Large intestine (tissue), 3 donors: ENCODE data around the gene SOX10. TPM values are rescaled to one million over a fixed set of nuclear protein-coding genes. Genes with fewer than 3 reads are reported as not detected.

Experiments
- DNase-seq, 2 donors: peaks; one replicate each; pipeline versions ENCODE4 v3.0.0 to v3.0.0-alpha.2; 2013
- H3K27ac ChIP-seq: one replicate; pipeline ENCODE4 v1.5.1; 2013; ENCODE audit warnings: low read length
- H3K27me3 ChIP-seq: 2 replicates; pipeline ENCODE4 v1.6.1; 2013; ENCODE audit warnings: low read length; ENCODE audit not compliant: control insufficient read depth, insufficient read depth
- H3K36me3 ChIP-seq: 2 replicates; pipeline ENCODE4 v1.6.1; 2013; ENCODE audit warnings: low read length; ENCODE audit not compliant: control insufficient read depth, insufficient read depth
- H3K4me1 ChIP-seq: one replicate; pipeline ENCODE4 v1.6.1; 2013; ENCODE audit warnings: low read length; ENCODE audit not compliant: control insufficient read depth, insufficient read depth
- H3K4me3 ChIP-seq: one replicate; pipeline ENCODE4 v1.5.1; 2013; ENCODE audit warnings: low read length
- H3K9me3 ChIP-seq: one replicate; pipeline ENCODE4 v1.6.1; 2013; ENCODE audit warnings: mild to moderate bottlenecking, low read depth, low read length, moderate library complexity; ENCODE audit not compliant: control insufficient read depth
- WGBS: methylation state at CpG from one replicate; pipeline ENCODE4 v1.1.5; 2013; ENCODE audit warnings: low lambda C conversion rate; ENCODE audit not compliant: insufficient coverage; 5-methylcytosine and 5-hydroxymethylcytosine counted together
- polyA plus RNA-seq: library from polyadenylated mRNA; unstranded; fragments of 120-200 nt; gene quantifications from one replicate; pipeline ENCODE4 v1.2.1, GENCODE V29; 2013

The SOX10 gene
- polyA plus RNA-seq, 1 donor = 8.8 TPM

- Histone ChIP-seq H3K4me3 (no peak overlapping the region), H3K27me3 (no peaks in the 10 kb centered on the region), H3K27ac (no peak overlapping the region), H3K9me3 (no peaks in the 10 kb centered on the region), H3K4me1 (no peaks in the 10 kb centered on the region), H3K36me3 (no peaks in the 10 kb centered on the region)
- DNase-seq = no peak
- WGBS = no CpG with 5 or more reads among the region's 8 CpGs
Observed at GRCh38 chr22:37996515-37997246, 12.3 kb upstream of the SOX10 start.

- WGBS = no CpG with 5 or more reads among the region's 4 CpGs
- Histone ChIP-seq H3K4me3 (no peak overlapping the region), H3K27me3 (no peaks in the 10 kb centered on the region), H3K36me3 (no peaks in the 10 kb centered on the region), H3K9me3 (no peaks in the 10 kb centered on the region), H3K4me1 (no peaks in the 10 kb centered on the region), H3K27ac (no peak overlapping the region)
- no peak for DNase-seq
Observed at GRCh38 chr22:37996079-37996478, 11.7 kb upstream of the SOX10 start.

GRCh38 chr22:37995460-37995859 is 11.1 kb upstream of the SOX10 start:
- no peaks in the 10 kb centered on the region for H3K27me3 ChIP-seq
- no peaks in the 10 kb centered on the region for H3K36me3 ChIP-seq
- H3K27ac ChIP-seq = no peak overlapping the region
- H3K9me3 ChIP-seq = no peaks in the 10 kb centered on the region
- H3K4me3 ChIP-seq = no peak overlapping the region
- DNase-seq = no peak
- H3K4me1 ChIP-seq = no peaks in the 10 kb centered on the region
- WGBS = 100% methylated on average over 1 of the region's 4 CpGs

DNA sequence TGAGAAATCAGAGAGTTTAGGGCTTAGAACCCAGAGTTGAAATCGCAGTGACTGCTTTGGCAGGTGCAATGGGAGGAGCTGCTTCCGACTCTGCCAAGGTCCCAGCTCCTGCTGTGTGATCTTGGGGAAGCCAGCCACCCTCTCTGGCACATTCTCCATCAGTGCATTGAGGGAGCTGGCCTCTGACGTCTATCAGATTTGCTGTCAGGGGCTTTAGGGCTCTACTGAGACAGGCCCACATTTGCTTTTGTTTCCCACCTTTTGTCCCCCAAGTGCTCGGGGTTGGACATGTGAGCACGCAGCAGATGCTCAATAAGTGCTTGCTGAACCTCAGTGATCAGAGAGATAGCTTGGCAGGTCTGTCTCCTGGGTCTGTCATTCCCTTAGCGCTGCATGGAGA is 10.6 kb upstream of the SOX10 start:
- no peaks in the 10 kb centered on the region for H3K4me1 ChIP-seq
- no CpG with 5 or more reads among the region's 6 CpGs for WGBS
- DNase-seq = no peak
- no peak overlapping the region for H3K27ac ChIP-seq
- no peak overlapping the region for H3K4me3 ChIP-seq
- H3K9me3 ChIP-seq = no peaks in the 10 kb centered on the region
- no peaks in the 10 kb centered on the region for H3K36me3 ChIP-seq
- no peaks in the 10 kb centered on the region for H3K27me3 ChIP-seq

GRCh38 chr22:37994049-37994448 is 9.7 kb upstream of the SOX10 start:
- no peaks in the 10 kb centered on the region for H3K36me3 ChIP-seq
- no peak overlapping the region for H3K4me3 ChIP-seq
- no peak overlapping the region for H3K27ac ChIP-seq
- H3K27me3 ChIP-seq = no peaks in the 10 kb centered on the region
- no peak for DNase-seq
- H3K4me1 ChIP-seq = no peaks in the 10 kb centered on the region
- no peaks in the 10 kb centered on the region for H3K9me3 ChIP-seq
- WGBS = no CpG with 5 or more reads among the region's 6 CpGs

DNA sequence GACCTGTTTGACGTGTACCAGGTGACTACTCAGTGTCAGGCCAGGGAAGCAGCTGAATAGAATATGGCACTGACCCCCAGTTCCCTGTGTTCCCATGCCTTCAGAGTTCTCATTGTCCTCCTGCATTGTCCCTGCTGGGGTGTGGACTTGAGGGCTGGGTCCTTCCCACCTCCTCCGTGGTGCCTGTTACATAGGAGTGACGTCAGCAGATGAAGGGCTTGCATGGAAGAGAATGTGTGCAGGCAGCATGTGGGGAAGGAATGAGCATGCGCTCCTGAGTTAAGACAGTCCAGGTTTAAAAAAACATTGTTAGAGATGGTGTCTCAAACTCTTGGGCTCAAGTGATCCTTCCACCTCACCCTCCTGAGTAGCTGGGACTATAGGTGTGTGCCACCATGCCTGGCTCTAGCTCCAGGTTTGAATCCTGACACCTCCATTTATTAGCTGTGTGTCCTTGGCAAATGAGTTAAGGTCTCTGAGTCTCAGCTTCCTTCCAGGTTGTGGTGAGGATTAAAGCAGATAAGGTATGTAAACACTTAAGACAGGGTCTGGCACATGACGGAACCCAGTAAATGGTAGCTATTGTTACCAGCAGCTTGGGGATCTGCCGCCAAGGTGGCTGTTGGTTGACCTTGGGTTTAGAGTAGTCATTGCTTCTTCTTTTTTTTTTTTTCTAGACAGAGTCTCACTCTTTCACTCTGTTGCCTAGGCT is 7.5 kb upstream of the SOX10 start:
- DNase-seq = no peak
- Histone ChIP-seq H3K27me3 (no peaks in the 10 kb centered on the region), H3K36me3 (no peaks in the 10 kb centered on the region), H3K27ac (no peak overlapping the region), H3K4me3 (no peak overlapping the region), H3K4me1 (no peaks in the 10 kb centered on the region), H3K9me3 (no peaks in the 10 kb centered on the region)
- WGBS = no CpG with 5 or more reads among the region's 6 CpGs

DNA sequence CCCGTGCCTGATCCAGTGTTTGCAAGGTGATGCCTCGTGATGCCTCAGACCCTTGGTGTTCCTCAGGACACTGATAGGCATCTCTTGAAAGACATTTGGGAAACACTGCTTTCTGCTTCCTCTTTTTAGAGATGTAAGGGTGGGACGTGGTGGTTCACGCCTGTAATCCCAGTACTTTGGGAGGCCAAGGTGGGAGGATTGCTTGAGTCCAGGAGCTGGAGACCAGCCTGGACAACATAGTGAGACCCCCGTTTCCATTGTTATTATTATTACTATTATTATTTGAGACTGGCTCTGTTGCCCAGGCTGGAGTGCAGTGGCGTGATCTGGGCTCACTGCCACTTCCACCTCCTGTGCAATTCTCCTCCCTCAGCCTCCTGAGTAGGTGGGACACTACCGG is 6.5 kb upstream of the SOX10 start:
- H3K4me3 ChIP-seq = no peak overlapping the region
- no peaks in the 10 kb centered on the region for H3K9me3 ChIP-seq
- H3K27ac ChIP-seq = no peak overlapping the region
- H3K36me3 ChIP-seq = no peaks in the 10 kb centered on the region
- no CpG with 5 or more reads among the region's 7 CpGs for WGBS
- no peak for DNase-seq
- H3K4me1 ChIP-seq = no peaks in the 10 kb centered on the region
- H3K27me3 ChIP-seq = no peaks in the 10 kb centered on the region

GRCh38 chr22:37990301-37990700 is 5.9 kb upstream of the SOX10 start:
- H3K9me3 ChIP-seq = no peaks in the 10 kb centered on the region
- no peaks in the 10 kb centered on the region for H3K4me1 ChIP-seq
- no peaks in the 10 kb centered on the region for H3K36me3 ChIP-seq
- no peak for DNase-seq
- H3K27ac ChIP-seq = no peak overlapping the region
- H3K4me3 ChIP-seq = no peak overlapping the region
- no CpG with 5 or more reads among the region's 5 CpGs for WGBS
- no peaks in the 10 kb centered on the region for H3K27me3 ChIP-seq

GRCh38 chr22:37989146-37990045 is 5.0 kb upstream of the SOX10 start:
- Histone ChIP-seq H3K27ac (no peak overlapping the region), H3K36me3 (no peaks in the 10 kb centered on the region)
- WGBS = no CpG with 5 or more reads among the region's 14 CpGs

GRCh38 chr22:37986371-37986770 is 2.0 kb upstream of the SOX10 start:
- no peak for DNase-seq
- no CpG with 5 or more reads among the region's 7 CpGs for WGBS
- Histone ChIP-seq H3K36me3 (no peaks in the 10 kb centered on the region), H3K27me3 (peaks cover 16% of the 10 kb centered on the region), H3K9me3 (peaks cover 6% of the 10 kb centered on the region), H3K4me1 (peaks cover 17% of the 10 kb centered on the region), H3K27ac (no peak overlapping the region), H3K4me3 (no peak overlapping the region)

More at GRCh38 chr22:37989146-37990045, 5.0 kb upstream of the SOX10 start:
- H3K4me1 ChIP-seq = no peaks in the 10 kb centered on the region
- no peak for DNase-seq
- no peaks in the 10 kb centered on the region for H3K27me3 ChIP-seq
- H3K9me3 ChIP-seq = no peaks in the 10 kb centered on the region
- no peak overlapping the region for H3K4me3 ChIP-seq
